ENCODE measurements around the gene HSFX3. TPM values are rescaled to one million over a fixed set of nuclear protein-coding genes. Genes with fewer than 3 reads are reported as not detected.
"Not testable (repeated sequence)": the region's sequence is repeated elsewhere in the genome, so short reads cannot be mapped to it uniquely, and the experiment has no call there.

Gene HSFX3
- total RNA-seq, 1 experiment from 2014 or later = not detected

DNA sequence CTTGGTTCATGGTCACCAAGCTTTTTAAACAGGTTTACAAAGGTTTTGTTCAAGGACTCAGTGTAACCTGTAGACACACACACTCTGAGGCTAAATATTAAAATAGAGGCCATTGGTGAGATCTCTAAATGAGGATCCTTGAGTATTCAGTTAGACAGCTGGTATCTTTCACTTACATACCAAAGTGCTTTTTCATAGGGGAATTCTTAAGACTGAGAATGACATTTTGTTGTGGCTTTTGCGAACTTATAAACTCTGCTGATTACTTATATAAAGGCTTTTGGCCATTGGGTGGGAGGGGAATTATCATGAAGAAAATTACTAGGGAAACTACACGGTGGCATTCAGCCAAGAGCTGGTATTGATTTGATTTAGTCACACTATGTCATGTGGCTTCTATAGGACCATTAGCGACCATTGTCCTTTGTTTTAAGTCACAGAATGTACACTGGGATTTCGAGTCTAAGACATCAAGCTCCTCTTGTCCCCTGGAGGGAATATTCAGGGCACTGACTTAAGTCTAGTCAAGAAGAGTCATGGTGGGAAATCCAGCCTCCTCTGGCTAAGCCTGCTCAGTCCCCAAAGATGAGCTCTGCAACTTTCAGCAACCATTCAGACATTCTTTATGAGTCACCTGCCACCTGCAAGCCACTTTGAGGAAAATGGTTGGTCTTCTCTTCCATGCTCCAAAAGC lies 1.7 kb upstream of the HSFX3 start:
- H3K27me3 ChIP-seq, DNase-seq, H3K9me3 ChIP-seq, H3K4me3 ChIP-seq, H3K36me3 ChIP-seq: not testable (repeated sequence)

DNA sequence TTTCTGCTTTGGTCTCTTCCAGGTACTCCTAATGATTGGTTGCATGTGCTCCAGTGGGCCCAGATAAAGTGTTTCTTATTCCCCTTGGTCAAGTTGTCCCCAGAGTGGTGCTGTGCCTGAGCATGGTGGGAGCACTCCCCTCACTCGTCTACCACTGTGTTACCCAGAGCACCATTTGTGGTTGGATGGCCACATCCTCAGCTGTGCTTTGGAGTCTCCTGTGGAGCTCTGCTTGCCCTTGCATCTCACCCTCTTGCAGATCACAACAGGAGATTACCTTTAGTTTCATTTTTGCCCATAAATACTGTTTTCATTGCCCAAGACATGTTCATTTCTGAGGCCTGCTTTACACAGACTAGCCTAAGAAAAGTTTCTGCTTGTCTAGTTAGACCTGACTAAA lies 730 bp upstream of the HSFX3 start:
- not testable (repeated sequence) for H3K36me3 ChIP-seq, H3K4me3 ChIP-seq, H3K27me3 ChIP-seq, DNase-seq, H3K9me3 ChIP-seq

DNA sequence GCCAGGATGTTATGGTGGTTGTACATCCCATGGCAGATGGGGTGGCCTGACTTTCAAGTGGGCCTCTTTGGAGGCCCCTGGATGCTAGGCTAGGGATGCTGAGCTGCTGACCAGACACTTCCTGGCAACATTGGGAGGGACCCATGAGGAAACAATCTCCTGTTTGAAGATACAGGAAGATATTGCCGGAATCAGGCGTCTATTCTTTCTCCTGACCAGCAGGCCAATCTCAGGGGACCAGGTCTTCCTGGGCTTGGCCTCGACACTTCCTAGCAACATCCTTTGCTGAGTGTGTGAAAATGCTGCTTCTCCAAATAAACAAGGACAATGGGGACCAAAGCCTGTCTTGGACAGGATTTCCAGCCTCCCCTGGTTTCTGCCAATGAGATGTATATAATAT lies 1.9 kb downstream of the HSFX3 start:
- not testable (repeated sequence) for H3K27me3 ChIP-seq, H3K9me3 ChIP-seq, DNase-seq, H3K36me3 ChIP-seq, H3K4me3 ChIP-seq

DNA sequence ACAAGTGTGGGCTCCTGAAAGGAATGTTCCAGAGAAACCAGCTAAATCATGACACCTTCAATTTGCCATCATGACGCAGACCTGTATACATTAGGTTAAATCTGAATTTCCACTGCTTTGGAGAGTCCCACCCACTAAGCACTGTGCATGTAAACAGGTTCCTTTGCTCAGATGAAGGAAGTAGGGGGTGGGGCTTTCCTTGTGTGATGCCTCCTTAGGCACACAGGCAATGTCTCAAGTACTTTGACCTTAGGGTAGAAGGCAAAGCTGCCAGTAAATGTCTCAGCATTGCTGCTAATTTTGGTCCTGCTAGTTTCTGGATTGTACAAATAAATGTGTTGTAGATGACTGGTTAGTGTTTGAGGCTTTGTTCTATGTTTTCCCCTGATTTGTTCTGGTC lies 2.8 kb downstream of the HSFX3 start:
- not testable (repeated sequence) for H3K4me3 ChIP-seq, H3K36me3 ChIP-seq, DNase-seq, H3K27me3 ChIP-seq, H3K9me3 ChIP-seq

DNA sequence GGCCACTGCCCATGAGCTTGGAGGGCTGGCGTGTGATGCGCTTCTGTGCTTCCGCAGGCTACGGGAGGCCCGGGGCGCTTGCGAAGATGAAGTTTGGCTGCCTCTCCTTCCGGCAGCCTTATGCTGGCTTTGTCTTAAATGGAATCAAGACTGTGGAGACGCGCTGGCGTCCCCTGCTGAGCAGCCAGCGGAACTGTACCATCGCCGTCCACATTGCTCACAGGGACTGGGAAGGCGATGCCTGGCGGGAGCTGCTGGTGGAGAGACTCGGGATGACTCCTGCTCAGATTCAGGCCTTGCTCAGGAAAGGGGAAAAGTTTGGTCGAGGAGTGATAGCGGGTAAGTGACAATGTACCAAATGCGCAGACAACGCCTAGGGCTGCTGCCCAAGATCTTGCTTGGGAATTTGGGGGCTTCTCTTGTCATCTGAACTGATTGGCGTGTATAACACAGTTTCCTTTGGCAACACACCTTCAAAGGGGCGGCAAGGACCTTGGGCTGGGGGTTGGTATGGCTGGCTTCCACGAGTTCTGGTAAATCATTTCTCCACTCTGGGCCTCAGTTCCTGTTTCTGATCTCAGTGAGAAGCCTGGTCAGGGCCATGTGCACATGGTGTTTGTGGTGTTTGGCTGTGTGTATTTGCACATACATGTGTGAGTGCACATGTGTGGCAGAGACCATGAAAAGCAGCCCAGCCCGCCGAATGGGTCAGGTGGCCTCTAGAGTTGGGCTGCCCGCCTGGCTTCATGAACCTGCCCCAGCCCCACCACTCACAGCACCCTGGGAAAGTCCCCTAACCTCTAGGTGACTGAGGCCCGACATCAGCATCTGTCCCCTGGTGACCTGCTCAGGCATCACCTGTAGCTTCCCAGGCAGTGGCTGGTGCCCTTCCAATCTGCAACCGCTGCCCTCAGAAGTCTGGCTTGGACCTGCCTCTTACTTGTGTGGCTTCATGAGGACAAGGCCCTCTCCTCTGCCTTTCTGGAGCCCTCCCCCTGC lies 3.9 kb downstream of the HSFX3 start:
- H3K27me3 ChIP-seq, H3K4me3 ChIP-seq, DNase-seq, H3K36me3 ChIP-seq, H3K9me3 ChIP-seq: not testable (repeated sequence)

DNA sequence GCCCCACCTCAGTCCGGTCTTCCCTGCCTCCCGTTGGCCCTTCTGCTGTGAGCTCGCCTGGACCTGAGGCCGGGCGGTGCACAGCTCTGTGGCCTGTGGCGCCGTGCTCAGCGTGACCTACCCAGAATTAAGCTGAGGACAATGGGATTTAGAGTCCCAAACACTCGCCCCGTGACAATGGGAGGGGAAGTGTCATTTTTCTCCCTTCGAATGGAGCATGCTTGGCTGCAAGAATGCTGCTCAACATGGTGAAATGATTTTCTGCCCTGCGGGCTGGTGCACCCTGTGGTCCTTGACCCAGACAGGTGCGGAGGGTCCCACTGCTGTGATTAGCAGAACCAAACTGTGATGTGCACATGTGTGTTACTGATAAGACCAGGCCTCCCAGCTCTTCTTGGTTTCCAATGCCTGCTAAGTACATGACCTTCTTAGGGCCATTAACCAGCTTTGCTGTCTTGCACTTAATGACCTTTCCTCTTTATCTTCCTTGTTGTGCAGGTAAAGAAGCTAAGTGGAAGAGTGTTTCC lies 8.1 kb downstream of the HSFX3 start:
- H3K36me3 ChIP-seq = no peaks in the 10 kb centered on the region
- H3K4me3 ChIP-seq = peak overlapping the region; percentile 76
- no peak for DNase-seq
- no peaks in the 10 kb centered on the region for H3K9me3 ChIP-seq
- H3K27me3 ChIP-seq = no peaks in the 10 kb centered on the region

DNA sequence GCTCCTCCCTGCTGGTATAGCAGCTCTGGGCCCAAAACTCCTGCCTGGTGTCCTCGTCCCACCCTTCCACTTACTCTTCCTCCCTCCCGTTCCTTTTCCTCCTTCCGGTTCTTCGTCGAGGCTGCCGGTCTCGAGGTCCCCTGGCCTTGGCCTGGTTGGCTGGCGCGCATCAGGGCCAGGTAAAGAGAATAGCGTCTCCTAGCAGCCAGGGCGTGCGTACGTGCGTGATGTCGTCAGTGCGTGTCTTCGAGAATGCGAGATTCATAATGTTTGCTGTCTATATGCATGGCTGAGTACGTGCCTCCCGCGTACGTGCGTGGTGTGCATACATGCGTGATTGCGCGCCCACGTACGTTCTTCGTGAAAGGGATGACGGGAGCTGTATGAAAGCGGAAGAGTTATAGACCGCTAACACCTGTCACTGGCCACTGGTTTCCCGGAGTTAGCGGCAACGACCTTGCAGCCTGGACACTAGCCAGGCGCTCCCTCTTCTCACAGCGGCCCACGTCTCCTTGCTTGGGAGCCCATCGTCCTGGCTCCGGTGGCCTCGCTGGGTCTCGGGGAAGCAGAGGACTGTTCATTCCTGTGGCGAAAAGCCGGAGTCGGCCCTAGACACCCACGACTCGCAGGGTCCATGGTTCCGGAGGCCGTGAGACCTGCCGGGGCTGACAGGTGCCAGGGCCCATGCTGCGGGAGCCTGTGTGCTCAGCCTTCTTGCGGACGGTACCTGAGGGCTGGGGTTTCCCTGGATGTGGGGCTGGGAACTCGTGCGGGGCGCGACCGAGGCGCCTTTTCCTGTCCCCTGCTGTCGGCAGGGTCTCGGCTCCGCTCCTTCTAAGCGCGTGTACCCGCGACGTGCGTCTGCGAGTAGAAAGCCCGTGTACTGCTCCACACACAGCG lies 8.9 kb downstream of the HSFX3 start, which contains the start of gene EOLA1:
Gene EOLA1, plus strand, starts transcription at position 392 of the 900 bp plus-strand sequence. CDS start 4,619 bp downstream, outside the sequence.
- H3K27me3 ChIP-seq = no peaks in the 10 kb centered on the region
- no peaks in the 10 kb centered on the region for H3K36me3 ChIP-seq
- H3K9me3 ChIP-seq = no peaks in the 10 kb centered on the region
- peak; percentile 89 for DNase-seq
- peak within 1 kb of the TSS; percentile 76 for H3K4me3 ChIP-seq

DNA sequence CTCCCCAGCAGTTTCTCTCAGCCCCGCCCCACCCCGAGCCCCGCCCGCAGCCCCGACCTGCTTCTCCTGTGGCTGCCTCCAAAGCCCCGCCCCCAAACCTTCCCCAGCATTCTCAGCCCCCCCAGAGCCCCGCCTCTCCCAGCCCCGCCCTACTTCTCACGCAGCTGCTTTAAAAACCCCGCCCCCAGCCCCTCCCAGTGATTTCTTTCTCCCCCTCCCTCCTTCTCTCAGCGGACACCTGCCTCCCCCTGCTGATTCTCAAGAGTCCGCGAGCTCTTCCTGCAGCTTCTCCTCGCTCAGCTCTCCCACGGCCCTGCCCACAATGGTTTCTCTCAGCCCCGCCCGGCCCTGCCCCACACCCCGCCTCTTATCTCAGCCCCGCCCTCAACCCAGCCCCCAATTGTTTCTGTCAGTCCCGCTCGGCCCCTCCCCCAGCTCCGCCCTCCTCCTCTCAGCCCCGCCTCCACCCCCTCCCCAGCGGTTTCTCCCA lies 9.5 kb downstream of the HSFX3 start:
- DNase-seq = peak; percentile 85
- H3K9me3 ChIP-seq = no peaks in the 10 kb centered on the region
- H3K4me3 ChIP-seq = peak overlapping the region; percentile 76
- H3K36me3 ChIP-seq = no peaks in the 10 kb centered on the region
- H3K27me3 ChIP-seq = no peaks in the 10 kb centered on the region

DNA sequence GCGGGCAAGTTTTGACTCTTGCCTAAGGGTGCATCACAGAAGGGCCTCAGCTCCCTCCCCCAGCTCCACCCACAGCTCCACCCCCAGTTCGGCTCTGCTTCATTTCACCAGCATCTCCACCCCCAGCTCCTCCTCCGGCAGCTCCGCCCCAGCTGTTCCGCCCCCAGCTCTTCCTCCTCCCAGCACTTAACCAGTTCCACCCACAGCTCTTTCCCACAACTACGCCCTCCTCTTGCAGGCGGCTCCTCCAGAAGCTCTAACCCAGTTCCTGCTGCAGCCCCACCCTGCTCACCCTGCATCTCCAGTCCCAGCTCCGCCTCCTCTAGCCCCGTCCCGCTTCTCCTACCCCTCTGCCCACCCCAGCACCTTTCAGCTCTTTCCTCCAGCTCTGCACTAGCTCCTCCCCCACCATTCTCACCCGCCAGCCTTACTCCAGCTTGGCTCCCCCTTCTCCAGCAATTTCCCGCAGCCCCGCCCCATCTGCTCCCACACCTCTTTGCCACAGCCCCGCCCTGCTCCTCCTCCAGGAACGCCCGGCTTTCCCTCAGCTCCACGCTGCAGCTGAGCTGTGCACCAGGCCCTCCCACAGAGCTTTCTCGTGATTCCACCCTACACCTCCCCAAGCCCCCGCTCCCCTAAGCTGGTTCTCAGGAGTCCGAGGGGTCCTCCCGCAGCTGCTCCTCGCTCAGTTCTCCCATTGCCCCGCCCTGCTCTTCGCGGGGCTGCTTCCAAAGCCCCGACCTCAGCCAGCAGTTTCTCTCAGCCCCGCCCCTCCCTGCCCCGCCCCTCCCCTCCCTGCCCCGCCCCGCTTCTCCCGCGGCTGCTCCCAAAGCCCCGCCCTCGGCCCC lies 10.2 kb downstream of the HSFX3 start:
- Histone ChIP-seq H3K4me3 (peak overlapping the region; percentile 59), H3K9me3 (no peaks in the 10 kb centered on the region), H3K27me3 (no peaks in the 10 kb centered on the region), H3K36me3 (no peaks in the 10 kb centered on the region)
- DNase-seq = peak; percentile 86

DNA sequence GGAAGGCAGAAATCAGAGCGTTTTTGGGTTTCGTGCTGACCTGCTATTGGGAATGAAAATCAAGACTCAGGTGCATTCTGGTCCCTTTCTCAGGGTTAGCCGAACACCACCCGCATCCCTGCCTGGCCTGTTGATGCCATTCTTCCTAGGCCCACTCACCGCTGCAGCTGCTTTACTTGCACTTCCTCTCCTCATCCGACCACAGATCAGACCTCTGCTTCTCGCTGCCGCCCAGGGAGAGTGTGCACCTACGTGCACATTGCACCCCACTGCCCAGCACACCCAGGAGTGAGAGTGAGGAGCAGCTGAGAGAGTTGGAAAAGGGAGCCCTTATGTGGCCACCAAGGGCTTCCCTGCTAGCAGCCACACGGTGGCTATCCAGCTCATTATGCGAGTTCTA lies 12.2 kb downstream of the HSFX3 start:
- DNase-seq, H3K27me3 ChIP-seq, H3K36me3 ChIP-seq, H3K4me3 ChIP-seq, H3K9me3 ChIP-seq: not testable (repeated sequence)

DNA sequence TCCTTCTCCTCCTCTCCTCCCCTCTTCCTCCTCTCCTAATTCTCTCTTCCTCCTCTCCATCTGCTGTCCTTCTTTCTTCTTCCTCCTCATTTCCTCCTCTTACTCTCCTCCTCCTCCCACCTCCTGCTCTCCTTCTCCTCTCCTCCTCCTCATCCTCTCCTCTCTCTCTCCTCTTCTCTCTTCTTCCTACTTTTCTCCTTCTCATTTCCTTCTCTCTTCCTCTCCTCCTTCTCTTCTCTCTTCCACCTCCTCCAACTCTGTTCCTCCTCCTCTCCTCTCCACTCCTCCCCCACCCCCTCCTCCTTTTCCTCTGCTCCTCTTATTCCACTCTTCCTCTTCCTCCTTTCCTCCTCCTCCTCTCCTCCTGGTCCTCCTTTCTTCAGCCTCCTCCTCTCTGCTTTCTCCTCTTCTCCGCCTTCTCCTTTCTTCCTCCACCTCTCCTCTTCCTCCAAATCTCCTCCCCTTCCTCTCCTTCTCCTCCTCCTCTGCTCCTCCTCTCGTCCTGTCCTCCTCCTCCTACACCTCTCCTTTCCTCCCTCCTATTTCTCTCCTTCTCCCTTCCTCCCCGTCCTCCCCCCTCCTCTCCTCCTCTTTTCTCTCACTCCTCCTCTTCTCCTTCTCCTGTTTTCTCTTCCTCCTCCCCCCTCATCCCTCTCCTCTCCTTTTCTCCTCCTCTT lies 14.7 kb downstream of the HSFX3 start:
- not testable (repeated sequence) for H3K36me3 ChIP-seq, DNase-seq, H3K27me3 ChIP-seq, H3K9me3 ChIP-seq, H3K4me3 ChIP-seq

DNA sequence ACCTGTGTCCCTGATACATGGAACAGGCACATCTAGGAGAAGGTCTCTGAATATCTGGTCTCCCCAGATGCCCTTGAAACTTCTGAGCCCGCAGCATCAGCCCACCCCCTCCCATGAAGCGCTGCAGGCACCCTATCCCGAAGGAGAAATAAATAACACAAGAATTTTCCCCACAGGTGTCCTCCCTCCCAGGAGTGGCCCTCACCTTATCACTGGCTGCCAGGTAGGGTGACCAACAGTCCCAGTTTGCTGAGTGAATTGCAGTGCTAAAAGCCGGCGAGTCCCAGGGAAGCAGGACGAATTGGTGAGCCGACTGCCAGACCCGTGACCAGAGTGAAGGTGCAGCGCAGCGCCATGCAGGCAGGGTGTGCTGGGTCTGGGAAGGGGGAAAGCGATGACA lies 15.7 kb downstream of the HSFX3 start:
- not testable (repeated sequence) for H3K4me3 ChIP-seq, H3K9me3 ChIP-seq, H3K27me3 ChIP-seq, DNase-seq, H3K36me3 ChIP-seq

DNA sequence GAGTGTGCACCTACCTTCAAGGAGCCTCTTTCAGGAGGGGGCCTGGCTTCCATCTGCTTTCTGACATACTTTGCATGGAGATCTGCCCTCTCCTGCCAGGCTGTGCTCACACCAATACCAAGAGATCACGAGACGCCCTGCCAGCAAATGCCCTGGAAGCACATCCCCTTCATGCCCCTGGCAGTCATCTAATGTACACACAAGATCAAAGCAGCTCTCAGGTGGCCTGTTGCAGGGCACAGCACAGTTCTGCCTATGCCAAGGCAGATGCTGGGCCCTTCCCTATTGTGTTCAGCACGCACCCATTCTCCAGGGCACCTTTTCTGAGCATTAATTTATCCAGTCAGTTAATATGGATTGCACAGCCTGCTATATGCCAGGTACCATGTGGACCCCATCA lies 16.9 kb downstream of the HSFX3 start:
- DNase-seq, H3K4me3 ChIP-seq, H3K27me3 ChIP-seq: not testable (repeated sequence)

DNA sequence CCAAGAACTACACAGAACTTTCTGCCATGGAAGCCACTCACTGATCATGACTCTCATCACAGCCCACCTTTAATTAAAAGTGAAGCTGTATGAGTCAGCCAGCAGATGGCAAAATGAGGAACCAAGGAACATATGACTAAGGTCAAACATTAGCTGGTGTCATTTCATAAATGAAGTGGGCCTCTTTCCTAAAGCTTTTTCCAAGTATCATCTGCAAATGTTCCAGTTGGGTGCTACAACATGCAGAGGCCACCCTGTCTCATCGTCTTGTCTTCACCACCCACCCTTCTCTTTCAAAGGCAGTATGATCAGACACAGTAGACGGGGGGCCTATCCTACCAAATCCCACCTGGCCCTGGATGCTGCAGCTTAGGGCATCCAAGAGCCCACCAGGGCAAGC lies 18.1 kb downstream of the HSFX3 start:
- no peak for DNase-seq

More for the DNA sequence above, 16.9 kb downstream of the HSFX3 start:
- H3K9me3 ChIP-seq, H3K36me3 ChIP-seq: not testable (repeated sequence)

DNA sequence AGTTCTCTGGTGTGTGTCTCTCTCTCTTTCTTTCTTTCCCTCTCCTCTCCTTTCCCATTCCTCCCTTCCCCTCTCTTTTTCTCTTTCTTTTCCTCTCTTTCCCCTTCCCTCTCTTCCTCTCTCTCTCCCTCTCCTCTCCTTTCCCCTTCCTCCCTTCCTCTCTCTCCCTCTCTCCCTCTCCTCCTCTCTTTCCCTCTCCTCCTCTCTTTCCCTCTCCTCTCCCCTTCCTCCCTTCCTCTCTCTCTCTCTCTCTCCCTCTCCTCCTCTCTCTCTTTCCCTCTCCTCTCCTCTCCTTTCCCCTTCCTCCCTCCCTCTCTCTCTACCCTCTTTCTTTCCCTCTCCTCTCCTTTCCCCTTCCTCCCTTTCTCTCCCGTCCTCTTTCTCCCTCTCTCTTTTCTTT lies 21.3 kb downstream of the HSFX3 start:
- H3K9me3 ChIP-seq = no peaks in the 10 kb centered on the region
- no peak overlapping the region for H3K4me3 ChIP-seq
- no peak for DNase-seq
- no peaks in the 10 kb centered on the region for H3K27me3 ChIP-seq
- no peaks in the 10 kb centered on the region for H3K36me3 ChIP-seq

More for the DNA sequence above, 18.1 kb downstream of the HSFX3 start:
- Histone ChIP-seq H3K9me3 (no peaks in the 10 kb centered on the region), H3K36me3 (no peaks in the 10 kb centered on the region), H3K4me3 (no peak overlapping the region), H3K27me3 (no peaks in the 10 kb centered on the region)

Measured in MG63 (cell line).